GM18502 (cell line): Measurements from ENCODE around the gene PPARD.
"Not testable (repeated sequence)": the region's sequence is repeated elsewhere in the genome, so short reads cannot be mapped to it uniquely, and the experiment has no call there.

ENCODE experiments used
- ATAC-seq: cut with Tn5 transposase; IDR thresholded peaks from one replicate; pipeline ENCODE4 v1.9.1; 2021; ENCODE audit warnings: mild to moderate bottlenecking; ENCODE audit not compliant: unreplicated experiment, poor library complexity

The PPARD gene

GRCh38 chr6:35311390-35312075 is 30.8 kb upstream of the PPARD start:
- no peak for ATAC-seq

GRCh38 chr6:35312076-35312800 is 30.1 kb upstream of the PPARD start:
- ATAC-seq, result no peak

- no peak for ATAC-seq
Observed at GRCh38 chr6:35312807-35313206, 29.6 kb upstream of the PPARD start.

GRCh38 chr6:35317483-35318195 is 24.7 kb upstream of the PPARD start:
- no peak for ATAC-seq

- no peak for ATAC-seq
Observed at GRCh38 chr6:35318196-35319171, 23.9 kb upstream of the PPARD start.

- no peak for ATAC-seq
Observed at GRCh38 chr6:35319346-35320030, 22.9 kb upstream of the PPARD start.

- ATAC-seq, result no peak
Observed at GRCh38 chr6:35320031-35320410, 22.3 kb upstream of the PPARD start.

- ATAC-seq, result no peak
Observed at GRCh38 chr6:35321091-35321490, 21.3 kb upstream of the PPARD start.

- peak; percentile 52 for ATAC-seq
Observed at GRCh38 chr6:35327349-35328027, 14.9 kb upstream of the PPARD start.

GRCh38 chr6:35328108-35328723 is 14.1 kb upstream of the PPARD start:
- ATAC-seq, result no peak

- ATAC-seq, result not testable (repeated sequence)
Observed at GRCh38 chr6:35328965-35329364, 13.4 kb upstream of the PPARD start.

- ATAC-seq, result no peak
Observed at GRCh38 chr6:35330541-35331119, 11.7 kb upstream of the PPARD start.

GRCh38 chr6:35332074-35332887 is 10.1 kb upstream of the PPARD start:
- not testable (repeated sequence) for ATAC-seq

- ATAC-seq, result no peak
Observed at GRCh38 chr6:35341557-35341956, 801 bp upstream of the PPARD start.

GRCh38 chr6:35343092-35343834 is 905 bp downstream of the PPARD start:
- ATAC-seq, result no peak

GRCh38 chr6:35343835-35344550 is 1.6 kb downstream of the PPARD start:
- ATAC-seq, result no peak
